ENCODE data around the gene MGAT1. TPM values are rescaled to one million over a fixed set of nuclear protein-coding genes. Genes with fewer than 3 reads are reported as not detected.
A peak's percentile ranks its signal among the peaks of the same experiment; 100 is the strongest.

The MGAT1 gene
- total RNA-seq, 1 experiment from 2014 or later: 49.9 TPM

GRCh38 chr5:180809403-180810209 lies 7.0 kb upstream of the MGAT1 start:
- BruUV-seq (replicated peaks): no TSS peak
- peak overlapping the region; percentile 99 for H3K27ac ChIP-seq (ENCODE audit: low read depth, low read length, poor library complexity, severe bottlenecking)
- no peaks in the 10 kb centered on the region for H3K27me3 ChIP-seq (replicated peaks; ENCODE audit: insufficient read depth, low read depth, low read length, poor library complexity)
- ChIA-PET CTCF (no interaction called here), POLR2A (ENCODE audit: low non-redundant PET) (interaction anchor here (0.7 kb wide), 1 partner anchor 8 kb away, joined by 3 read pairs; no protein-coding TSS in a partner anchor)
- TF ChIP-seq CTCF (conservative IDR thresholded peaks at IDR 0.05; ENCODE audit: low read depth, low read length): no peak
- no peak for TF ChIP-seq EZH2 (IDR thresholded peaks at IDR 0.05; ENCODE audit: borderline replicate concordance, low read depth, low read length, poor library complexity, severe bottlenecking)
- H3K9me3 ChIP-seq (ENCODE audit: low read depth, low read length, poor library complexity, severe bottlenecking): no peaks in the 10 kb centered on the region
- H3K4me1 ChIP-seq (ENCODE audit: insufficient read depth, low read length, poor library complexity, severe bottlenecking): peaks cover 10% of the 10 kb centered on the region
- no peaks in the 10 kb centered on the region for H3K36me3 ChIP-seq (ENCODE audit: insufficient read depth, low read length, poor library complexity, severe bottlenecking)
- intact Hi-C loops (cut with micrococcal nuclease; ENCODE audit: unreplicated experiment): no loop called here
- H3K4me3 ChIP-seq (ENCODE audit: low read depth, low read length, poor library complexity, severe bottlenecking): peak overlapping the region; percentile 59
- DNase-seq (ENCODE audit: low spot score): peak; percentile 85

GRCh38 chr5:180808461-180809000 lies 5.9 kb upstream of the MGAT1 start:
- CTCF ChIA-PET: no interaction called here
- H3K27ac ChIP-seq (ENCODE audit: low read depth, low read length, poor library complexity, severe bottlenecking): peak overlapping the region; percentile 59
- intact Hi-C loops (cut with micrococcal nuclease; ENCODE audit: unreplicated experiment): no loop called here

More at GRCh38 chr5:180808461-180809000, 5.9 kb upstream of the MGAT1 start:
- no peak for TF ChIP-seq CTCF (conservative IDR thresholded peaks at IDR 0.05; ENCODE audit: low read depth, low read length)
- no peak for TF ChIP-seq EZH2 (IDR thresholded peaks at IDR 0.05; ENCODE audit: borderline replicate concordance, low read depth, low read length, poor library complexity, severe bottlenecking)
- Histone ChIP-seq H3K27me3 (replicated peaks; ENCODE audit: insufficient read depth, low read depth, low read length, poor library complexity) (no peaks in the 10 kb centered on the region), H3K4me3 (ENCODE audit: low read depth, low read length, poor library complexity, severe bottlenecking) (peak overlapping the region; percentile 59), H3K4me1 (ENCODE audit: insufficient read depth, low read length, poor library complexity, severe bottlenecking) (peaks cover 11% of the 10 kb centered on the region), H3K9me3 (ENCODE audit: low read depth, low read length, poor library complexity, severe bottlenecking) (no peaks in the 10 kb centered on the region), H3K36me3 (ENCODE audit: insufficient read depth, low read length, poor library complexity, severe bottlenecking) (no peaks in the 10 kb centered on the region)
- POLR2A ChIA-PET (ENCODE audit: low non-redundant PET): no interaction called here
- no TSS peak for BruUV-seq (replicated peaks)
- DNase-seq (ENCODE audit: low spot score): no peak

Measured in A673 (cell line).